ENCODE results near the gene KDM1B.
A peak's percentile ranks its signal among the peaks of the same experiment; 100 is the strongest.
"Not testable (repeated sequence)": the region's sequence is repeated elsewhere in the genome, so short reads cannot be mapped to it uniquely, and the experiment has no call there.

The KDM1B gene

GRCh38 chr6:18155150-18155863 lies at the start of gene KDM1B:
Gene KDM1B, plus strand, starts transcription at chr6:18155422. Its CDS starts 4,474 bp downstream, at chr6:18159896.
- peak; percentile 99 for DNase-seq

GRCh38 chr6:18107061-18107460 lies 48.2 kb upstream of the KDM1B start:
- DNase-seq, result no peak

DNA sequence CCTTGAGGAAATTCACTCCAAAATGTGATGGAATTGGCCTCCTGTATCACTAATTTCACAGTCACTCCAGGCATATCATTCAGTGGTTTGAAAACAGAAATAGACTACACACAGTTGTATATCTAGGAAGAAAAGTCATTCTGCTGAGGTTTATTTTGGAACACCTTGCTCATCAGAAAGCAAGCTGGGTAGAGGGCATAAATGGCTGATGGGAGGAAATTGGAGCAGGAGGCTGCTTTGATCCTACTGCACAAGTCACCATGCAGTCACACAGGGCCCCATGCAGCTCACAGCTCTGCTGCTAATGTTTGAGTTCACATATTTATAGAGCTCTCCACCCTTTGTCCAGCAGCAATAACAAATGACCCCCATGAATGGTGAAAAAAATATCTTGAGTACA lies 45.1 kb upstream of the KDM1B start:
- no peak for DNase-seq

DNA sequence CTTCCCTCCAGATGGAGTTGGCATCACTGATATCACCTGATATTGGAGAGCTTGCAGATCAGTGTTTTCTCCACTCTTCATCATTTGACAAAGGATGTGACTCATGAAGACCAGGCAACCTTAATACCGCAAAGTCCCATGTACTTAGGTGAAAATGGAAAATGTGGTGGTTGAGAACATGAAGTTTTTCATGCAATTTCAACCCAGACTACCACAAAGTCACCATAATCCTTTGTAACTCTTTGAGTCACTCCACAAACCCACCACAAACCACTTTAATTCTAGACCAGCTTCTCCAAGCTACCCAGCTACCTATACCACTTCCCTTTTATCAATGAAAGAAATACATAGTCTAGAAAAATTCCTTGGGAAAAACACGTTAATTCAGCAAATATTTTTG lies 39.9 kb upstream of the KDM1B start:
- no peak for DNase-seq

- DNase-seq, result no peak
These were observed 38.1 kb upstream of the KDM1B start for GRCh38 chr6:18117136-18117535.

GRCh38 chr6:18118330-18118729 lies 36.9 kb upstream of the KDM1B start:
- DNase-seq, result no peak

DNA sequence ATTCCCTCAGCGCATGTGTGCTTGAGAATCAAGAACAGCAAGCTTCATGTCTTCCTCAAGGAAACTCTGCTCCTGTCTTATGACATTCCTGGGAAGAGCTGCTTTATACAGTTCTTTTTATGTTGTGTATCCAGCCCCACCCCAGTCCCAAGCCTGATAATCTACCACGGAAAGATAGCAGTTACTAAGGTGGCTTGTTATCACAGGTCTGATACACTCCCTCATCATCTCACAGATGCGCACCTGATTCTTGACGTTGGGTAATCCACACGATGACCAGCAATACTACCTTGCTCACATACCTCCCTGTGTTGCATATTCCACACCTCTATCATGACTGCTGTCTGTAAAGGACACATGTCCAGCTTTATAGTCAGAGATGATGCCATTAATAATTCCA lies 36.0 kb upstream of the KDM1B start:
- no peak for DNase-seq

DNA sequence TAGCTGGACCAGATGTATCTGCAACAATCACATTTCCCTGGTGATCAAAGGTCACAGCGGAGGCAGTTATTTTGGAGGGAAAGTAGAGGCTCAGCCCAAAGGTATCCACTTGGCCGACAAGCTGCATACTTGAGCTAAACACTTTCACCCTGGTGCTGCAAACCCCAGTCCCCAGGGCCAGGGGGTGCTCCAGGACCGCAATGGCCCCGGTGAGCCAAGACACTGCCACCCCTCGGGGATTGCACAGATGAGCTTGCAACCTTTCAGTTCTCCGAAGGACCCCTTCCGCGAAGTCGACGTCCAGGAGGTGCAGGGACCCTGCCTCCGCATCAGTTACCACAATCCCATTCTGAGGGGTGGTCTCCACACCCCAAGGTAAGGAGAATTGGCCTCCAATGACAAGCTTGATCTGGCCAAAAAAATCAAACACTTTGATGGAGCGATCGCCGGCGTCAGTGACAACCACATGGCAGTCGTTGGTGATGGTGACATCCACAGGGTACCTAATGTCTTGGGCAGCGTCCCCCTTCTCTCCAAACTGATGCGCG lies 33.6 kb upstream of the KDM1B start:
- no peak for DNase-seq

DNA sequence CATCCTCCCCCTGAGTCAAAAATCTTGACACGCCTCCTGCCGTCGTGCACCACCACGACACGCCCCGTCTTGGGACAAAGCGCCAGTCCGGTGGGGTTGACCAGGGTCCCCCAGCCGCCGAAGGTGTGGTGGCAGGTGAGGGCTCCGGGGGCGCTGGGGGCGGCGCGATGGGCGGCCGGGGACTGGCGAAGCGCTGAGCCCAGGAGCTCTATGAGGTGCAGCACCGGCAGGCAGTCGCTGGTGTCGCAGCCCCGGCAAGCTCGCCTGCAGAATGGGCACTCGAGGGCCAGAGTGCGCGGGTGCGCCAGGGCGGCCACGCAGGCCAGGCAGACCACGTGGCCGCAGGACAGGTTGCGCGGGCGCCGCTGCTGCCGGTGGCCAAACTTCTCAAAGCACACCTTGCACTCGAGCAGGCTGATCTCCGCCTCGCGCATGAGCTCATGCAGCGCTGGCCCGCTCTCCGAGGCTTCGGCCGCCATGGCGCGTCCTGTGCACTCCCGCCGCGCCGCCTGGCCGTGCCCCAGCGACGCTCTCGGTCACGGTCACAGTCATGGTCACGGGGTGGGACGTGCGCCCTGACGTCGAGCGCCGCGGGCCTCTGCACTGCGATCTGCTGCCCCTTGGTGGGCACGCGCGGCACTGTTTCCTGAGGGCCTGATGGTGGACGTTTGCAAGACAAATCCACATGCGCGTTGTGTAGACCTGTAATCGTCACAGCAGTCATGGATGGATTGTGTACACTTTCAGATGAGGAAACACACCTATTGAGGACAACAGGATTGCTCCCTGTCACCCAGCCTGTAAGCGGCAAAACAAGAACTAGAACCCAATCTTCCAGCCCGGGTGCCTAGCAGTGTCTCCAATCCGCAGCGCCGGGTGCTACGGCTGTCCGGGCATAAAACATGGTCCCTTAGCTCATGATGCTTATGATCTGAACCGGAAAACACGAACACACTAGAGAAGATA lies 32.8 kb upstream of the KDM1B start, which contains the start of gene NHLRC1:
Gene NHLRC1 (minus strand): TSS at position 550 of the 966 bp plus-strand sequence. CDS start 71 bp downstream, at position 479.
- peak; percentile 92 for DNase-seq

- DNase-seq, result no peak
These were observed 29.1 kb upstream of the KDM1B start for GRCh38 chr6:18126121-18126520.

- DNase-seq, result no peak
These were observed 22.9 kb upstream of the KDM1B start for GRCh38 chr6:18132346-18132745.

- no peak for DNase-seq
These were observed 20.1 kb upstream of the KDM1B start for GRCh38 chr6:18135171-18135570.

DNA sequence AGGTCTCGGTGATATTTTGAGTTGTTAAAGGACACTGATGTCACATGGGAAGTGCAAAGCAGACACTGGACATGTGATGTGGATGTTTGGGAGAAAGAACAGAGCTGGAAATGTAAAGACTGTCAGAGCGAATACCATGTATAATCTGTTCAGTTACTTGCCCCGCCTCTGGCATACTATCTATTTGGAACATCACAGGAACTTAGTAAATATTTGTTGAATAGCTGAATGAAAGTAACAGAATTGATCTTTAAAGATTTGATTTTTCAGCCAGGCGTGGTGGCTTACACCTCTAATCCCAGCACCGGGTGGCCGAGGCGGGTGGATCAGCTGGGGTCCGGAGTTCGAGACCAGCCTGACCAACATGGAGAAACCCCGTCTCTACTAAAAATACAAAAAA lies 19.0 kb upstream of the KDM1B start:
- no peak for DNase-seq

- DNase-seq, result no peak
These were observed 16.3 kb upstream of the KDM1B start for GRCh38 chr6:18138906-18139305.

DNA sequence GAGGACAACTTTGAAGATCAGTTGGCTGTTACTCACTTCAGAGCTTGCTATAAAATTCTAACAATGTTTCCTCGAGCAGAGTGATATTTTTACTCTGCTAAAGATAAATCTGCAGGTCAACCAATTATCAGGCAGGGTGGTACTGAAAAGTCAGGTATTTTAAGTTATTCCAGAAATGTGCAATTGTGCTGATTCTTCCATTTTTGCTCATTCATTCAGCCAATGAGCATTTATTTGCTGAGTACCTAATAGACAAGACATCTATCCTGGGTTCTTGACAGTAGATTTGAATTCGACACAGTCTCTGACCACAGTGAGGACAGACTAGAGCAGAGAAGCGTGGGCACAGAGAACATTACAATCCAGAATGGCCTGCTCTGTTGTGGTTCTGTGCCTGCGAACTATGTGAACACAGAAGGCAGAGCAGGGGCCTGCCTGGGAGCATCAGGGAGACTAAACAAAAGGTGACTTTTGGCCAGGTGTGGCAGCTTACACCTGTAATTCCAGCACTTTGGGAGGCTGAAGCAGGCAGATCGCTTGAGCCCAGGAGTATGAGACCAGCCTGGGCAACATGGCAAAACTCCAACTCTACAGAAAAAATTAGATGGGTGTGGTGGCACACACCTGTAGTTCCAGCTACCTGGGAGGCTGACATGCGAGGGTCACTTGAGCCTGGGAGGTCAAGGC lies 15.1 kb upstream of the KDM1B start:
- DNase-seq, result no peak

DNA sequence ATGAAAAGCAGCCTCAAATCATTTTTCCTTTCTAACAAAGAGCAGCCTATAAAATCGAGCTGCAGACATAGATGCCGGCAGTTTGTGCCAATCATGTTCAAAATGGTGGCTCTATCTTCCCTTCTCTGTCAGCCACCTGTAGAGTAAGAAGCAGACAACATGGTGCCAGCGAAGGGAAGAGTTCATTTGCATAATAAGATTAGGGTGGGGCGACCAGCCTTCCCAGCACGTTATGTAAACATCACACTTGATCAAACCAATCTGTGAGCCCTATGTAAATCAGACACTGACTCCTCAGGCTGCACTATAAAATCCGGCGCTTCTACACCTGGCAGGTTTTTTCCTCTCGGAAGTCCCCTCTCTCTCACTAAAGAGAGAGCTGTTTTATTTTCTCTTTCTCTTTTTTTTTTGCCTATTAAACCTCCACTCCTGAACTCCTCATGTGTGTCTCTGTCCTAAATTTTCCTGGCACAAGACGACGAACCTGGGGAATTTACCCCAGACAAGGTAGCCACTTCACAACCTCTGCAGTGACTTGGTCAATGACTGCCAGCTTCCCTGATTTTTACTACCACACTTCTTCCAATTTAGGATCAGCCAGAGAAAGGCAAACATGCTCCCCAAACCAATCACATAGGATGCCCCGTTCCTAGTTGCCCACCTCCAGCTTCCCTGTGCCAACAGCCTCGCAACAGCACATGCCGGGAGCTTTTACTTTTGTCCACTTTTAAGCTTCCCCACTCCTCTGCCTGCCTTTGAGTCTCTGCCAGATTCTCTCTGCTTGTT lies 13.2 kb upstream of the KDM1B start:
- DNase-seq, result no peak

DNA sequence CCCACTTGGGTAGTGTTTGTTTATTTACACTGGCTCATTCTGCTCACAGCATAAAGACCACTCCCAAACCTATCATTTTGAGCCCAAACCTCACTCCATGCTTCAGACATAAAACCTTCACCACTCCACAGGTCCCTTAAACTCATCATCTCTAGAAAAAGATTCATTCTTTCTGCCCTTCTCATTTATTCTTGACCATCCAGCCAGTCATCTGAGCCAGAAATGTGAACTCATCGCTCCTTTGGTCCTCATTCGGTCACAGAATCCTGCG lies 12.7 kb upstream of the KDM1B start:
- DNase-seq, result no peak

DNA sequence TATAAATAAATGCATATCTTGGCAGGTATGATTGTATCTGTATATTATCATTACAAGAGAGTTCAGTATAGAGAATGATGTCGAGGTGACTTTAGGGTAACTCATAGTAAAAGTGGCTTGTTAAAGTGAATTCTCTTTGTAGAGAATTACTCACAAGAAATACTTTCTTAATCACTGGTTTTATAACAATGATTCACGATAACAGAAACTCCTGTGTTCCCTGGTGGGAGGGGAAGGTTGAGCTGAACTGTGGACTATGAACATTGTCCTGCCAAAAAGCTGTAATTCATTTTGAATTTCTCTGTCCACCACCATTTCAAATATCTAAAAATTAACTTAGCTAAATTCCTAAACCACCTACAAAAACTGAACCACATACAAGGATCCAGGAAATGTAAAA lies 8.1 kb upstream of the KDM1B start:
- DNase-seq, result no peak

GRCh38 chr6:18147616-18148015 lies 7.6 kb upstream of the KDM1B start:
- no peak for DNase-seq

GRCh38 chr6:18148304-18149025 lies 6.8 kb upstream of the KDM1B start:
- DNase-seq, result no peak

DNA sequence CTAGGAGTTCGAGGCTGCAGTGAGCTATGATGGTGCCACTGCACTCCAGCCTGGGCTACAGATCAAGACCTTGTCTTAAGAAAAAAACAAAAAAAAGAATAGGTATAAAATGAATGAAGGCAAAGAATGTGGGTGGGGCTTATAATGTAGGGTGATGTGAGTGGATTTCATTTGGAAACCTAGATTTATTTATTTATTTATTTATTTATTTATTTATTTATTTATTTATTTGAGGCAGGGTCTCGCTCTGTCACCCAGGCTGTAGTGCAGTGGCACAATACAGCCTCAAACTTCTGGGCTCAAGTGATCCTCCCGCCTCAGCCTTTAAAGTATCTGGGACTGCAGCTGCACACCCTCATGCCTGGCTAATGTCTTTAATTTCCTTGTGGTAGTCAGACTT lies 3.8 kb upstream of the KDM1B start:
- not testable (repeated sequence) for DNase-seq

GRCh38 chr6:18151801-18152200 lies 3.4 kb upstream of the KDM1B start:
- DNase-seq, result no peak

Measured in midbrain (tissue), 1 donor.